ENCODE measurements around the gene AMN.

GRCh38 chr14:102927878-102928411, 5.5 kb downstream of the AMN start:
- TF ChIP-seq, protein P1, sequence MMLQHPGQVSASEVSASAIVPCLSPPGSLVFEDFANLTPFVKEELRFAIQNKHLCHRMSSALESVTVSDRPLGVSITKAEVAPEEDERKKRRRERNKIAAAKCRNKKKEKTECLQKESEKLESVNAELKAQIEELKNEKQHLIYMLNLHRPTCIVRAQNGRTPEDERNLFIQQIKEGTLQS (IDR thresholded peaks at IDR 0.05), result no peak
- no peak for TF ChIP-seq RAD21 (IDR thresholded peaks at IDR 0.05)
- TF ChIP-seq TAF1 (conservative IDR thresholded peaks at IDR 0.05), result no peak
- no peak for TF ChIP-seq JUND (IDR thresholded peaks at IDR 0.05)
- TF ChIP-seq GABPA (IDR thresholded peaks at IDR 0.05 in 1 of 2, conservative IDR thresholded peaks at IDR 0.05 in 1 of 2), result no peak
- no peak for TF ChIP-seq CTCF (IDR thresholded peaks at IDR 0.05; ENCODE audit: low read depth, low read length, missing input control)
- no peak for TF ChIP-seq SP1 (IDR thresholded peaks at IDR 0.05)
- TF ChIP-seq, protein P2, sequence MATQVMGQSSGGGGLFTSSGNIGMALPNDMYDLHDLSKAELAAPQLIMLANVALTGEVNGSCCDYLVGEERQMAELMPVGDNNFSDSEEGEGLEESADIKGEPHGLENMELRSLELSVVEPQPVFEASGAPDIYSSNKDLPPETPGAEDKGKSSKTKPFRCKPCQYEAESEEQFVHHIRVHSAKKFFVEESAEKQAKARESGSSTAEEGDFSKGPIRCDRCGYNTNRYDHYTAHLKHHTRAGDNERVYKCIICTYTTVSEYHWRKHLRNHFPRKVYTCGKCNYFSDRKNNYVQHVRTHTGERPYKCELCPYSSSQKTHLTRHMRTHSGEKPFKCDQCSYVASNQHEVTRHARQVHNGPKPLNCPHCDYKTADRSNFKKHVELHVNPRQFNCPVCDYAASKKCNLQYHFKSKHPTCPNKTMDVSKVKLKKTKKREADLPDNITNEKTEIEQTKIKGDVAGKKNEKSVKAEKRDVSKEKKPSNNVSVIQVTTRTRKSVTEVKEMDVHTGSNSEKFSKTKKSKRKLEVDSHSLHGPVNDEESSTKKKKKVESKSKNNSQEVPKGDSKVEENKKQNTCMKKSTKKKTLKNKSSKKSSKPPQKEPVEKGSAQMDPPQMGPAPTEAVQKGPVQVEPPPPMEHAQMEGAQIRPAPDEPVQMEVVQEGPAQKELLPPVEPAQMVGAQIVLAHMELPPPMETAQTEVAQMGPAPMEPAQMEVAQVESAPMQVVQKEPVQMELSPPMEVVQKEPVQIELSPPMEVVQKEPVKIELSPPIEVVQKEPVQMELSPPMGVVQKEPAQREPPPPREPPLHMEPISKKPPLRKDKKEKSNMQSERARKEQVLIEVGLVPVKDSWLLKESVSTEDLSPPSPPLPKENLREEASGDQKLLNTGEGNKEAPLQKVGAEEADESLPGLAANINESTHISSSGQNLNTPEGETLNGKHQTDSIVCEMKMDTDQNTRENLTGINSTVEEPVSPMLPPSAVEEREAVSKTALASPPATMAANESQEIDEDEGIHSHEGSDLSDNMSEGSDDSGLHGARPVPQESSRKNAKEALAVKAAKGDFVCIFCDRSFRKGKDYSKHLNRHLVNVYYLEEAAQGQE (IDR thresholded peaks at IDR 0.05), result no peak
- TF ChIP-seq FOXA1 (IDR thresholded peaks at IDR 0.05), result no peak
- TF ChIP-seq, protein P3, sequence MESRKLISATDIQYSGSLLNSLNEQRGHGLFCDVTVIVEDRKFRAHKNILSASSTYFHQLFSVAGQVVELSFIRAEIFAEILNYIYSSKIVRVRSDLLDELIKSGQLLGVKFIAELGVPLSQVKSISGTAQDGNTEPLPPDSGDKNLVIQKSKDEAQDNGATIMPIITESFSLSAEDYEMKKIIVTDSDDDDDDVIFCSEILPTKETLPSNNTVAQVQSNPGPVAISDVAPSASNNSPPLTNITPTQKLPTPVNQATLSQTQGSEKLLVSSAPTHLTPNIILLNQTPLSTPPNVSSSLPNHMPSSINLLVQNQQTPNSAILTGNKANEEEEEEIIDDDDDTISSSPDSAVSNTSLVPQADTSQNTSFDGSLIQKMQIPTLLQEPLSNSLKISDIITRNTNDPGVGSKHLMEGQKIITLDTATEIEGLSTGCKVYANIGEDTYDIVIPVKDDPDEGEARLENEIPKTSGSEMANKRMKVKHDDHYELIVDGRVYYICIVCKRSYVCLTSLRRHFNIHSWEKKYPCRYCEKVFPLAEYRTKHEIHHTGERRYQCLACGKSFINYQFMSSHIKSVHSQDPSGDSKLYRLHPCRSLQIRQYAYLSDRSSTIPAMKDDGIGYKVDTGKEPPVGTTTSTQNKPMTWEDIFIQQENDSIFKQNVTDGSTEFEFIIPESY (IDR thresholded peaks at IDR 0.05), result no peak
- no peak for TF ChIP-seq YY1 (IDR thresholded peaks at IDR 0.05)
- TF ChIP-seq MAX (IDR thresholded peaks at IDR 0.05), result no peak
- no peak for TF ChIP-seq RXRA (IDR thresholded peaks at IDR 0.05)

Measured in liver (tissue), 3 donors.